IMR-90 (cell line): ENCODE measurements around the gene SIGLEC11.

Source experiments
- CTCF ChIP-seq: conservative IDR thresholded peaks from 2 replicates; pipeline ENCODE4 v1.5.1; 2012; ENCODE audit warnings: mild to moderate bottlenecking, low read depth, low read length, improper control_type of control experiment
- ELK1 ChIP-seq: fragments of 150-350 bp; IDR thresholded peaks from 2 replicates; pipeline ENCODE4 v1.6.1; 2016; ENCODE audit warnings: low read depth, mild to moderate bottlenecking, low read length, moderate library complexity, borderline replicate concordance
- FOS ChIP-seq: fragments of 150-350 bp; IDR thresholded peaks from 2 replicates; pipeline ENCODE4 v1.6.1; 2016; ENCODE audit warnings: low read depth, low read length
- MAFK ChIP-seq: IDR thresholded peaks from 2 replicates; pipeline ENCODE4 v1.6.1; 2012; ENCODE audit warnings: low read depth, low read length, improper control_type of control experiment
- MXI1 ChIP-seq: IDR thresholded peaks from 2 replicates; pipeline ENCODE4 v1.6.1; 2012; ENCODE audit warnings: low read depth, mild to moderate bottlenecking, low read length, moderate library complexity, borderline replicate concordance
- POLR2A ChIP-seq: IDR thresholded peaks from 2 replicates; pipeline ENCODE4 v1.6.1; 2012; ENCODE audit warnings: mild to moderate bottlenecking, low read depth, low read length
- RAD21 ChIP-seq: IDR thresholded peaks from 2 replicates; pipeline ENCODE4 v1.6.1; 2012; ENCODE audit warnings: low read length, improper control_type of control experiment
- RCOR1 ChIP-seq: IDR thresholded peaks from 2 replicates; pipeline ENCODE4 v1.6.1; 2012; ENCODE audit warnings: mild to moderate bottlenecking, low read length, improper control_type of control experiment; ENCODE audit not compliant: insufficient replicate concordance
- RFX5 ChIP-seq: IDR thresholded peaks from 2 replicates; pipeline ENCODE4 v1.8.0; 2012; ENCODE audit warnings: low read depth, mild to moderate bottlenecking, low read length, moderate library complexity
- SMC3 ChIP-seq: fragments of 150-350 bp; IDR thresholded peaks from 2 replicates; pipeline ENCODE4 v1.6.1; 2016; ENCODE audit warnings: low read depth, mild to moderate bottlenecking, antibody characterized with exemption, low read length, moderate library complexity
- USF2 ChIP-seq: fragments of 150-350 bp; IDR thresholded peaks from 2 replicates; pipeline ENCODE4 v1.6.1; 2017; ENCODE audit warnings: mild to moderate bottlenecking, antibody characterized with exemption, low read length, low read depth

- TF ChIP-seq MAFK (no peak), CTCF (no peak), POLR2A (no peak), FOS (no peak), RFX5 (no peak), USF2 (no peak), ELK1 (no peak), RCOR1 (no peak), RAD21 (no peak), SMC3 (no peak), MXI1 (no peak)
Observed at GRCh38 chr19:49973987-49974386, 13.0 kb upstream of the SIGLEC11 start.
